GM18526 (cell line): Measurements from ENCODE around the gene CHL1.

Experiments used
- POLR2A ChIP-seq: IDR thresholded peaks from 3 replicates; pipeline ENCODE4 v1.6.1; 2011; ENCODE audit not compliant: insufficient read length; ENCODE audit errors: extremely low read depth

Gene CHL1

DNA sequence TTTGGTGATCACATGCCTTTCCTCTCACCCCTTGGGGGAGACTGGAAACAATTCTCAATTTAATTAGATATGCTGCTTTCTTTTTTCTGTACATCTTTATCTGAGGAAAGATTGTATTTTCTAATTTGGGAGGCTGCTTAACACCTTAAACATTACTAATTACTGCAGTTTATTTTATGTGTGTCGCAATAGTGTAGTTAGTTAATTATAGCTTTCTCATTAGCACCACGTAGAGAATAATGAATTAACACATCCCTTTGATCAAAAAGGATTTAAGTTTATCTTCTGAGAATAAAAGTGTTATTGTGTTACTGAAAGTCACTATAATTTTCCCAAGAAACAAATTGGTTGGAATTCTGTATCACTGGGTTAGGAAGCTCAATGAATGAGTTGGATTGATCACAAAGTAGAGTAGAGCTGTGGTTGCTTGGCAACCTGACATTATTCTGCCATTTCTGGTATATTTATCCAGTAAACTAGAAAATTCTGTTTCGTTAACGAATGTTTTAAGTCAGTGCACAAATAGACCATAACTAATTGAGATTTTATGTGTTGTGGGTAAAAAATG, 4.3 kb downstream of the CHL1 start:
- TF ChIP-seq POLR2A, result no peak

DNA sequence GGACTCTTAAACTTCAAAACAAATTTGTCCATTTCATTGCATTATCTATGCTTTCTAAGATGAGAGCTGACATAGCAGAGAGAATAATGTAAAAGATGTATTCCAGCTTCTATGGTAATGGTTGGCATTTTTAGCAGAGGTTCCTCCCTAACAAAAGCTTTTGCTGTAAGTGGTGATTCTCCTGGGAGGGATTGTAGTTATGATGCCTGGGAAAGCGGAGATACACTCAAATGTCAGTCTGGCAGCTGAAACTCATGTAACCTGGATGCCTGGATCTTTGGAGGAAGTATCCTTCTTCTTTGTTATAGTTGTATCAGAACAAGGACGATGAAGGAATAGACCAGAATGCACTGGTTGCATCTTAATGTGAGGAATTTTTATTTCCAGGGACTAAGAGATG, 7.5 kb downstream of the CHL1 start:
- no peak for TF ChIP-seq POLR2A

DNA sequence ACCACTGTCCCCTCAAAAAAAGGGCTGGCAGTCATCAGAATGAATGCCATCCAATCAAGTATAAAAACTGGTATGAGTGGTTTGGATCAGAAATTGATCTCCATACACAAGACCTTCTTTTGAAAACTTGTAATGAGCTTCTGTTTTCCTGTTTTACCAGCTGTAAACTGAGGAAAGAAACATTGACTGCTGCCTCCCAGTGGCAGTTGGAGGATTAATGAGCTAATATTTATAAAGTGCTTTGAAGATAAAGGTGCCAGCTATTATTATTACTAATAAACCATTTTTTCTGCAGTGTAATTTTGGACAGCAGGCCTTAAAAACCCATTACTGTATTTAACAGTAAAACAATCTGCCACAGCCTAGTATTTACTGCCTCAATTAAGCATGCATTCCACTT, 11.4 kb downstream of the CHL1 start:
- TF ChIP-seq POLR2A, result no peak

GRCh38 chr3:210669-211068, 14.1 kb downstream of the CHL1 start:
- no peak for TF ChIP-seq POLR2A

- TF ChIP-seq POLR2A, result no peak
Measured at GRCh38 chr3:212432-212831, 15.9 kb downstream of the CHL1 start.

- no peak for TF ChIP-seq POLR2A
Measured at GRCh38 chr3:217099-217813, 20.7 kb downstream of the CHL1 start.

DNA sequence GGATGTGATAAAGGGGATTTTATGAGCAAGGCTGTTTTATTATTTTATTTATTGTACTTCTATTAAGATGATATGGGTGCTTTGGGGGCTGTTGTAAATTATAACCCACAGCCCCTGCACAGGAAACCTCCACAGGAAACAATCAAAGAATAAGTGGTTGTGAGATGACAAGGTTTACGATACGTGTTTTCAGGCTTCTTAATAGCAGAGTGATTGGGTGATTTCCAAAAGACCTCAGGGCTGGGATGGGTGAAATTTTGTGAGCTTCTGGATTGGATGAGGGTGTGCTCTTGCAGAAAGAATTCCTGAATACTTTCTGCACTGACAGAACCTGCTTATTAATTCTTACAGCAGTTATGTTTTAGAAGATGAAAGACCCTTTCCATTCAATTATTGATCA, 21.4 kb downstream of the CHL1 start:
- TF ChIP-seq POLR2A, result no peak

DNA sequence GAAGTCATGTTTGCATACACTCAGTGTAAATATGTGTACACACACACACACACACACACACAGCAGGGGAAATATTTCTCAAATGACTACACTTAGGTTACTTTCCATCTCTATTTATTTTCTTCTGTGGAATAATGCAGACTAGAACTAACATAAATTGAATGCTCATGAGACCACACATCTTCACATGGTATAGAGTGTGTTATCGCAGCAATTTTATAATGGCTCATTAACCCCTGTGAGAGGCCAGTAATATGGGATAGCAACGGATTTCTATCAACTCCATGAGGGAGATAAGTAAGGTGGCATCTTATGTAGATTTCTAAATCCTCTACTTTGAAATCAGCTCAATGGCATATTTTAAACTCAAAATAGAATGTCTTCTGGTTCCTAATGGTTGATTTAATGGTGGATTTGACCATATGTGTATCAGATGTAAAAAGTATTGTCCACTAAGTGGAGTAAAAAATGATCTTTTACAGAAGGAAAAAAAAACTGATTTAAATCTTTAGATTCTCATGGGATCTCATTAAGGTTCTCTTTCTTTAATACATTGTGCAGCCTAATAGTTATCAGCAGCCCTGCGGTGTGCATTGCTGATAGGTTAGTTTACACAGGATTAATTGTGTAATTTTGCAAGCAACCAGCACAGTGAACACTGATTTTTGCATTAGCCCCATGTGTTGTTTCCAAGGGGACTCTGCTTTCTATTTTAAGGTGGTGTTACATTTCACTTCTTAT, 32.0 kb downstream of the CHL1 start:
- no peak for TF ChIP-seq POLR2A

- no peak for TF ChIP-seq POLR2A
Measured at GRCh38 chr3:229183-229661, 32.7 kb downstream of the CHL1 start.

DNA sequence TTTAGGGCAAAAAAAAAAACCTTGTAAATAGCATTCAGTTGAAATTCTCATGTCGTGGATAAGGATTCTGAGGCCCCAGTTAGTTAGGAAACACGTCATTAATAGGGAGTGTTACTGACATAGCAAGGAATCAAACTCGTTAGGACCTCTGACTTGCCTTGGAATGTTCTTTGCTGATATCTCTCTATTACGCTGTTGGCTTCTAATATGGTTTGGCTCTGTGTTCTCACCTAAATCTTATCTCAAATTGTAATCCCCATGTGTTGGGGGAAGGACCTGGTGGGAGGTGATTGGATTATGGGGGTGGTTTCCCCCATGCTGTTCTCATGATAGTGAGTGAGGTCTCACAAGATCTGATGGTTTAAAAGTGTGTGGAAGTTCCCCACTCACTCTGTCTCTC, 40.3 kb downstream of the CHL1 start:
- TF ChIP-seq POLR2A, result no peak

DNA sequence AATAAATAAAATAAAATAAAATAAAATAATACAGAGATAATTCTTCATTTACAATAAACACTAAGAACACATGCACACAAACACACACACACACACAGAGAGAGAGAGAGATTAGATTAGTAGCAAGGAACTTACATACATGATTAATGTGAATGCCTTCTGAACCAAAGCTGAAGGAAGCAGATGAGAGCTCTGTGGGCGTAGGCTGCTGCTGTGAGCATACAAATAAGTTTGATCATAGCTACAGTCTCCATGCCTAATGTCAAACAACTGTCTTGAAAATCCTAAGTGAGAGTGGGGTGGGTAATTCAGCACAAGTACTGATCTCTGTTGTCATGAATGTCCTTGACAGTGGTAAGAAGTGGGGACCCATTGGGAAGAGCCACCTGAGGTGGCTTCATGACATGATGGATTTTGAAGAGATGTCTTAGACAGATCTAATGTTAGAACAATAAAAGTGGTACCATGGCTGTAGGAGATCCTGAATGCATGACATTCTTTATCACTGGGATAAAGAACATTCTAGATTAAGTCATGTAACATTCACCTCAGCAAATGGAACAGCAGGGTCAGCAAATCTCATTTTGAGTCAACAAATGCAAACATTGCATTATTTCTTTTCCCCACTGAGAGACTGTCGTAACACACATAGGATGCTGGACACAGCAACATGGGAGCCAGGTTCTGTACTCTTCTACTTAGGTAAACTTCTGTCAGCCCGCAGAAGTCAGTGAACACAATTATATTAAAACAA, 46.2 kb downstream of the CHL1 start:
- TF ChIP-seq POLR2A, result no peak

DNA sequence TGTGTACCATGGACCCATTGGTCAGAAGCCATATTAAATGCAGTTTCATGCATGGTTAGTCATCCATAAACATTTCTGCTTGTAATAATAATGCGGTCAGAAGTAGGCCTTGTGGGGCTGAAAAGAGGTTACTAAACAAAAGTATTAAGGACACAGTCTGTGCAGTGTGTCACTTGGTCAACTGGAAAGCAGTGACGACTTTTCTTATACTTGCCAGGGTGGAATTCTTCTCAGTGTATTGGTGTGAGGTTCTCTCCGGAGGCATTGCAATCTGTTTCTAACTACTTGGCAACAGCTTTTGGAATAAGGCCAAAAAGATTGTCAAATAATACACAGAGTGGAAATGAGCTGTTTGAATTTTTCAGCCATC, 46.8 kb downstream of the CHL1 start:
- TF ChIP-seq POLR2A, result no peak

- TF ChIP-seq POLR2A, result no peak
Measured at GRCh38 chr3:244041-244440, 47.5 kb downstream of the CHL1 start.

GRCh38 chr3:247916-248315, 51.4 kb downstream of the CHL1 start:
- TF ChIP-seq POLR2A, result no peak

DNA sequence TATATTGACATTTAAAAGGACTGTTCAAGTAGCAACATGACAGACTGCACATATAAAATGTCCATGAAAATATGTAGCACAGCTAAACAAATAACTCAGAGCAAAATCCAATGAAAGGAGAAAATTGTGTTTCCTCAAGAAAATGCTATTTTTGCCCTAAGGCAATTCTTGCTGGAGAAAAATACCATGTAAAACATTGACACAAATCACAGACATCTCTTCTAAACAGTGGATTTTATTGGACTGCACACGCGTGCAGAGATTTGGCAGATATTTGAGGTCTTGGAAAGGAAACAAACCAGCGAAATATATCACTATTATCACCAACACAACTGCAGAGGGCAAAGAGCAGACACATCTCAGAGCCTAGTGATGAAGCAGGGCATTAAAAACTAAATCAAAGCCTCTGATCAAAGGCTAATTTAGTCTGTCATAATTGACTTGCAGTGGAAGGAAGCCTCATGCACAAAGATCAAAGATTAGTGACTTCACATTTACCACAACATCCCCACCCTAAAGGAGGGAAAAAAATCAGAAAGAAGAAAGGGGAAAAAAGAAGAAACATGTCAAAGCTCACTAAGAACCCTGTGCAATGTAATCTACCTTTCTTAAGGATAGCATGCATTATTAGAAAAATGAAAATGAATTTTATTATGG, 52.4 kb downstream of the CHL1 start:
- TF ChIP-seq POLR2A, result no peak
